Lung (tissue), 12 donors: ENCODE measurements around the gene RETREG1. TPM values are rescaled to one million over a fixed set of nuclear protein-coding genes. Genes with fewer than 3 reads are reported as not detected.
A peak's percentile ranks its signal among the peaks of the same experiment; 100 is the strongest.

Experiments
- ATAC-seq: fragments of 200-7000 bp; cut with Tn5 transposase; one replicate; pipeline ENCODE4 v1.9.1; 2020; ENCODE audit warnings: moderate number of reproducible peaks; ENCODE audit not compliant: insufficient read depth, low FRiP score
- DNase-seq, 3 donors: peaks; one replicate each; pipeline ENCODE4 v3.0.0-alpha.2; 2013 to 2017
- H3K27ac ChIP-seq, 2 donors: one replicate each; pipeline ENCODE4 v1.5.1; 2013; ENCODE audit warnings: mild to moderate bottlenecking in 2 of 2, moderate library complexity in 2 of 2, control low read depth in 1 of 2, inconsistent platforms in 1 of 2, low read depth in 1 of 2, low read length in 1 of 2
- H3K27me3 ChIP-seq, 3 donors: one replicate each; pipeline ENCODE4 v1.5.1; 2013; ENCODE audit warnings: low read length in 2 of 3; ENCODE audit not compliant: control insufficient read depth in 3 of 3, insufficient read depth in 3 of 3
- H3K36me3 ChIP-seq, 4 donors: one replicate each; pipeline ENCODE4 v1.5.1; 2013; ENCODE audit warnings: low read length in 4 of 4, mild to moderate bottlenecking in 1 of 4, moderate library complexity in 1 of 4; ENCODE audit not compliant: control insufficient read depth in 4 of 4, insufficient read depth in 4 of 4
- H3K4me1 ChIP-seq, 5 donors: one replicate each; pipeline ENCODE4 v1.5.1; 2013; ENCODE audit warnings: low read length in 5 of 5, mild to moderate bottlenecking in 2 of 5, moderate library complexity in 1 of 5; ENCODE audit not compliant: control insufficient read depth in 5 of 5, insufficient read depth in 5 of 5
- H3K4me3 ChIP-seq: one replicate; pipeline ENCODE4 v1.5.1; 2013; ENCODE audit warnings: mild to moderate bottlenecking, control low read depth, moderate library complexity
- H3K9ac ChIP-seq, 2 donors: one replicate each; pipeline ENCODE4 v1.5.1; 2013; ENCODE audit warnings: low read length in 2 of 2, control low read depth in 1 of 2; ENCODE audit not compliant: insufficient read depth in 1 of 2
- H3K9me3 ChIP-seq, 4 donors: one replicate each; pipeline ENCODE4 v1.5.1; 2013; ENCODE audit warnings: low read length in 3 of 4, mild to moderate bottlenecking in 1 of 4, moderate library complexity in 1 of 4; ENCODE audit not compliant: control insufficient read depth in 4 of 4, insufficient read depth in 3 of 4
- WGBS, 2 donors: extraction: QIAGEN DNeasy Blood & Tissue Kit; methylation state at CpG; one replicate each; pipeline ENCODE4 v1.1.7; 2013; 5-methylcytosine and 5-hydroxymethylcytosine counted together
- polyA plus RNA-seq, 2 donors: library from polyadenylated mRNA; stranded (reverse); fragments of 200-250 nt; gene quantifications; one replicate each; pipeline ENCODE4 v1.2.1, GENCODE V29; 2013
- total RNA-seq, 2 donors: library from RNA; depleted of rRNA in 1 of 2; stranded (reverse); fragments of >200 nt in 1 of 2; gene quantifications; one replicate each; pipeline ENCODE4 v1.2.1, GENCODE V29; 2014 to 2021
- TF ChIP-seq, protein P1 (sequence below): IDR thresholded peaks from 2 replicates; pipeline ENCODE4 v1.5.1; 2012; ENCODE audit warnings: mild to moderate bottlenecking; ENCODE audit errors: control extremely low read depth, extremely low read depth
- donor health status: control.
- donor health status: control.
- donor health status: Bipolar disorder and iron deficiency.
- donor health status: healthy.
- donor health status: DM: yes; HTN: yes; CAD: no.

RETREG1 gene
- total and polyA plus RNA-seq, 4 donors: 6.8 to 19.5 (median 9.6) TPM

DNA sequence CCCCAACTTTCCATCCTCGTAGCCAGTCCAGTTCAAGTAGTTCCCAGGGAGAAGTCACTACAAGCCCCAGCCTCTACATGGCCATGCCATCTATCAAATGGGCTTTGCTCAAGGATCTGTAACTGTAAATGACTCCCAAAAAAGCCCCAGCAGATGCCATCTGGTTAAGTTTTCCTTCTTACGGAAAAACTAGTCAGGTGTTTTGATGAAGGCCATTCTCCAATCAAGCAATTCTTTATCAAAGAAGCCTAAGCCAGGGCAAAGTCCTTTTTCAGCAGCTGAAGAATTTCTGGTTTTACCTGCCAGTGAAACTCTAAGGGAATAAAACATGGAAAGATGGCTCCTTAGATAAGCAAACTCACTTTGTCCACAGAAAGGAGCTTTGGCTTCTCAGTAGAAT is 129.3 kb downstream of the RETREG1 start:
- H3K4me1 ChIP-seq: peaks cover 0 to 16% (median 0%) of the 10 kb centered on the region in 5 donors
- WGBS, 2 donors: 93 to 100% methylated on average over 2 of the region's 2 CpGs
- no peaks in the 10 kb centered on the region for H3K9me3 ChIP-seq
- ATAC-seq: no peak
- H3K27ac ChIP-seq: peak overlapping the region in 1 of 2 donors; percentile 11
- TF ChIP-seq, protein P1, sequence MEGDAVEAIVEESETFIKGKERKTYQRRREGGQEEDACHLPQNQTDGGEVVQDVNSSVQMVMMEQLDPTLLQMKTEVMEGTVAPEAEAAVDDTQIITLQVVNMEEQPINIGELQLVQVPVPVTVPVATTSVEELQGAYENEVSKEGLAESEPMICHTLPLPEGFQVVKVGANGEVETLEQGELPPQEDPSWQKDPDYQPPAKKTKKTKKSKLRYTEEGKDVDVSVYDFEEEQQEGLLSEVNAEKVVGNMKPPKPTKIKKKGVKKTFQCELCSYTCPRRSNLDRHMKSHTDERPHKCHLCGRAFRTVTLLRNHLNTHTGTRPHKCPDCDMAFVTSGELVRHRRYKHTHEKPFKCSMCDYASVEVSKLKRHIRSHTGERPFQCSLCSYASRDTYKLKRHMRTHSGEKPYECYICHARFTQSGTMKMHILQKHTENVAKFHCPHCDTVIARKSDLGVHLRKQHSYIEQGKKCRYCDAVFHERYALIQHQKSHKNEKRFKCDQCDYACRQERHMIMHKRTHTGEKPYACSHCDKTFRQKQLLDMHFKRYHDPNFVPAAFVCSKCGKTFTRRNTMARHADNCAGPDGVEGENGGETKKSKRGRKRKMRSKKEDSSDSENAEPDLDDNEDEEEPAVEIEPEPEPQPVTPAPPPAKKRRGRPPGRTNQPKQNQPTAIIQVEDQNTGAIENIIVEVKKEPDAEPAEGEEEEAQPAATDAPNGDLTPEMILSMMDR: no peak
- H3K27me3 ChIP-seq: no peaks in the 10 kb centered on the region
- no peak overlapping the region for H3K9ac ChIP-seq
- H3K4me3 ChIP-seq: no peak overlapping the region
- H3K36me3 ChIP-seq: no peaks in the 10 kb centered on the region
- DNase-seq: no peak

DNA sequence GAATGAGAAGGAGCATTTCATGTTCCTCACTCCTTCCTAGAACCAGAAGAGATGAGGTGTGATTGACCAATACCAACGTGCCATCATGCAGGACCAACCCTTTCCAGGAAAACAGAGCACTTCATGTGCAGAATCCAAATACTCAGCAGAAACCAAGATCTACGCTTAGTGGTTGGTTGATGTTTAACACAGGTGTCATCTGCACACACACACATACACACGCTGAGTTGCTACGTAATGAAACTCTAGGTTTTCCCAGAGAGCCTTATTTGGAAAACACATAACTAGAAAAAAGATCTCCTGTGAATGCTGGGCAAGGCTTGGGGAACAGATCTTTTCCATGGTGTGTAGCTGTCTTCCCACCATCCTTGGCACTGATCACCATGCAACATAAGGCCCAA is 130.1 kb downstream of the RETREG1 start:
- H3K9ac ChIP-seq: no peak overlapping the region
- H3K27me3 ChIP-seq: no peaks in the 10 kb centered on the region
- no peak overlapping the region for H3K27ac ChIP-seq
- H3K4me1 ChIP-seq: peaks cover 0 to 12% (median 0%) of the 10 kb centered on the region in 5 donors
- no peak overlapping the region for H3K4me3 ChIP-seq
- H3K9me3 ChIP-seq: no peaks in the 10 kb centered on the region
- TF ChIP-seq, protein P1: no peak
- ATAC-seq (peak; percentile 28), DNase-seq (no peak)
- H3K36me3 ChIP-seq: no peaks in the 10 kb centered on the region
- 61 to 71% methylated on average over 4 of the region's 4 CpGs for WGBS, 2 donors

DNA sequence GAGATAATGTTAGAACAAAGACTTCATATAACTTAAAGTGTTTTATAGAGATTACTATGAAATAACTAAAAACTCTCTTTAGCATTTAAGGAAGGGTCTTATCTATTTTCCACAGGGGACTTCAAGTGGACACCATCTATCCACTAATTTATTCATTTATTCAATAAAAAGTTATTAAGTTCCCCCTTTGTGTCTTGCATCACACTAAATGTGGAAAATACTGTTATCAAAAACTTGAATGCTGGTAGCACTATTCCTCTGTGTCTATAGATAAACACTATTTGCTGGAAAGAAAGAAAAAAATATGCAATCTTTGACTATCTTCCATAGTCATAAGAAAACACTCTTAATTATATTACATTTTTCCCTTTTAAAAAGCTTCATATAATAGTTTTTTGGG is 131.1 kb downstream of the RETREG1 start:
- H3K27ac ChIP-seq: no peak overlapping the region
- H3K9me3 ChIP-seq: no peaks in the 10 kb centered on the region
- no peak overlapping the region for H3K9ac ChIP-seq
- peaks cover 0 to 10% (median 0%) of the 10 kb centered on the region in 5 donors for H3K4me1 ChIP-seq
- no peaks in the 10 kb centered on the region for H3K36me3 ChIP-seq
- ATAC-seq: no peak
- DNase-seq: no peak
- TF ChIP-seq, protein P1: no peak
- H3K4me3 ChIP-seq: no peak overlapping the region
- no peaks in the 10 kb centered on the region for H3K27me3 ChIP-seq

DNA sequence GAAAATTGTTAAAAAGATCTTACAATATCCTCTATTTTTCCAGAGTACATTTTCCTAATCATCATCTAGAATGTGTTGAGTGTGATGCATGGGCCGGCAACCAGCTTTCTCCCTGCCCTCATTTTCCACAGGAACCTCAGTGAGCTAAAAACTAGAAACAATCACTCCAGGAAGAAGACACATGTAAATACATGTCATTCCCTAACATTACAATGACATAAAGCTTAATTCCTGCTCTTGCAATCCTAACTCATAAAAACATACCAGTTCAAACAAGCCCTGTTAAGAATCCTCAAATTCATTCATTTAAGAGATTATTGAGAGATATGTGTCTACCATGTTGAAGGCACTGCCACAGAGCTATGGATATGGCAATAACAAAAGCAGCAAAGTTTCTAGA is 132.7 kb downstream of the RETREG1 start:
- DNase-seq: no peak
- Histone ChIP-seq H3K9me3 (no peaks in the 10 kb centered on the region), H3K4me1 (peaks cover 0 to 10% (median 0%) of the 10 kb centered on the region in 5 donors), H3K36me3 (no peaks in the 10 kb centered on the region), H3K4me3 (no peak overlapping the region), H3K9ac (no peak overlapping the region), H3K27me3 (no peaks in the 10 kb centered on the region), H3K27ac (no peak overlapping the region)
- TF ChIP-seq, protein P1: no peak
- no peak for ATAC-seq
- 81 to 86% methylated on average over 1 of the region's 1 CpG for WGBS, 2 donors
